CD4-positive, alpha-beta T cell treated with Interleukin-1 beta for 1 hour (primary cell): ENCODE results near the gene SCGB2B2.
A peak's percentile ranks its signal among the peaks of the same experiment; 100 is the strongest.
"Not testable (repeated sequence)": the region's sequence is repeated elsewhere in the genome, so short reads cannot be mapped to it uniquely, and the experiment has no call there.

ENCODE experiments used
- DNase-seq, 2 donors: peaks; one replicate each; pipeline ENCODE4 v3.0.0-alpha.2; 2020 to 2022

The SCGB2B2 gene, protein sequence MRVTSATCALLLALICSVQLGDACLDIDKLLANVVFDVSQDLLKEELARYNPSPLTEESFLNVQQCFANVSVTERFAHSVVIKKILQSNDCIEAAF

DNA sequence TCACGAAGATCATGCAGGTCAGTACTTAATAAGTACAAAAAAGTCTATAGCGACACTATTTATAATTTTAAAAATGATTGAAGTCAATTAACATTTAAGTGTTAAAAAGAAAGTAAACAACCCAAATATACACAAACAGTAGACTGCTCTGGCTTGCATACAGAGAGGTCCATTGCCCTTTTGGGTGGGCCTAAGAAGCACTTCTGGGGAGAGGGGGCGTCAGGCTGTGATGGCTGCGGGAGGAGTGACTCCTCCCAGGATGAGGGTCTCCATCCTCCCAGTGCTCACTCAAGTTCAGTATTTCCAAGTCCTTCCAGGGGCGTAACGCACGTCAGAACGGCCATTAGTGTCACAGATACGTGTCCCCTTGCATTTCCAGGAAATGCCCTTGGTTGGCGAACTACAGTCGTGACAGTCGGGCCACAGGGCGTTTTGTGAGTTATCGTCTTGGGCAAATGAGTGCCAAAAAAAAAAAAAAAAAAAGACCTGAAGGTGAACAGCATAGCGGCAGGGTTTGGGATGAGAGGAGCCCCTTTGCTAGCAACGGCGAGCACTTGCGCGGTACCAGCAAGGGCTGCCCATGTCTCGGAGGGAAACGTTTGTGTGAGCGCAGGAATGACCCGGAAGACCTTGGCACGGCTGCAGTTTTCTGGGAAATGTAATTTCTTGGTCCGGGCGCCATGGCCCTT is at the start of gene SCGB2B2:
TSS of gene SCGB2B2 (minus strand) at position 463 of the 689 bp plus-strand sequence. CDS start 82,596 bp downstream, outside the sequence.
- peak in 1 of 2 donors; percentile 82 for DNase-seq

DNA sequence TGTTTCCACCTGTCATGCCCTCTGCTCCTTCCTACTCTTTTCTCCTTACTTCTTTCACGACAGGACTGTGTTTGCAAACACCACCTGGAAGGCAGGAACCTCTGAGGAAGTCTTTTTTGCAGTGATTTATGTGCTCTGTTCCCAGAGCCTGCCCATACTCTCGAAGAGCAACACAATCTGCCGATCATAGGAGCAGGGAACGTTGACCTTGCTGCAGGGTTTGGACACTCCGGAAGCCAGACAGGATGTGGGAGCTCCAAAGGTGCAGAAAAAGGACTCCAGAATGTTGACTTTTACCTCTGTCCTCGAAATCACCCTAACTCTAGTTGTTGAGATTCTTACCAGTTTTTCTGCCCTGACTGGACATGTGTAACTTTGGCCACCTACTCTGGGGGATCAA is 48.4 kb upstream of the SCGB2B2 start:
- DNase-seq, result no peak

DNA sequence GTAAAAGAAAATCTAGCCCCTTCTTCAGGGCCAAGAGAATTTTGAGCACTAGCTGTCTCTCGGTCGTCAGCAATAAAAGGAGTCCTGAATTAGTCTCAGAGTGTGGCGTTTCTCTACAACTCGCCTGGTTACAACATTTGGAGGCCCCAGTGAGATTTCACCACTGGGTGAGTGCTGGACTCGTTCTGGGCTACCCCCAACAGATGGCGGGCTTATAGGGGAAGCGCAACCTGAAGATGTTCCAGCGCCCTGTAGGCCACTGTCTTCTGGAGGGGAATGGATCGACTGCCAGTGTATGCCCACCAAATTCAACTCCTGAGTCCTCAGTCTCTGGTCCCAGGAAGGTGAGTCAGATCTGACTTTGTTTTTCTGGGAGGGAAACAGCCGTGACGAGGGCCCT is 45.4 kb upstream of the SCGB2B2 start:
- DNase-seq, result no peak

DNA sequence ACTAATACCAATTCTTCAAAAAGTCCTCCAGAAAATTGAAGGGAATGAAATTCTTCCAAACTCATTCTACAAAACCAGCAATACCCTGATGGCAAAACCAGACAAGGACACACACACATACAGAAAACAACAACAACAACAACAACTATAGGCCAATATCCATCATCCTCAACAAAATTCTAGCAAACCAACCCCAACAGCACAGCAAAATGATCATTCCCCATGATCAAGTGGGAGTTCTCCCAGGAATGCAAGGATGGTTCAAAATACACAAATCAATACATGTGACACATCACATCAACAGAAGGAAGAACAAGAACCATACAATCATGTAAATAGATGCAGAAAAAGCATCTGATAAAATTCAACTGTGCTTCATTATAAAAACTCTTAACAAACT is 38.4 kb upstream of the SCGB2B2 start:
- no peak for DNase-seq

DNA sequence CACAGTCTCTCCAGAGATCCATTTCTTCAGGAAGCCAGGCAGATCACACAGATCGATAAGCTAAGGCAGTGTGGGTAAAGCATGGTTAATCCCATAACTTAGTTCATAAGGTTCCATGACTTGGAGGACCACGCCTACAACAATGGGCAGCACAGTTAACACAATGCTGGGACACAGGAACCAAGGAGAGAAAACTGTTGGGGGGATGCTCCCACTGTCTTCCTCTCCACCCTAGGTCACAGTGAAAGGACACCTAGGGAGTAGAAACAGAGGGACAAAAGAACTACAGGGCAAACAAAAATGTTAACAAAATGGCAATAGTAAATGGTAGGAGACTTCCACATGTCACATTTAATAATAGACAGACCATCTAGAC is 36.3 kb upstream of the SCGB2B2 start:
- no peak for DNase-seq

DNA sequence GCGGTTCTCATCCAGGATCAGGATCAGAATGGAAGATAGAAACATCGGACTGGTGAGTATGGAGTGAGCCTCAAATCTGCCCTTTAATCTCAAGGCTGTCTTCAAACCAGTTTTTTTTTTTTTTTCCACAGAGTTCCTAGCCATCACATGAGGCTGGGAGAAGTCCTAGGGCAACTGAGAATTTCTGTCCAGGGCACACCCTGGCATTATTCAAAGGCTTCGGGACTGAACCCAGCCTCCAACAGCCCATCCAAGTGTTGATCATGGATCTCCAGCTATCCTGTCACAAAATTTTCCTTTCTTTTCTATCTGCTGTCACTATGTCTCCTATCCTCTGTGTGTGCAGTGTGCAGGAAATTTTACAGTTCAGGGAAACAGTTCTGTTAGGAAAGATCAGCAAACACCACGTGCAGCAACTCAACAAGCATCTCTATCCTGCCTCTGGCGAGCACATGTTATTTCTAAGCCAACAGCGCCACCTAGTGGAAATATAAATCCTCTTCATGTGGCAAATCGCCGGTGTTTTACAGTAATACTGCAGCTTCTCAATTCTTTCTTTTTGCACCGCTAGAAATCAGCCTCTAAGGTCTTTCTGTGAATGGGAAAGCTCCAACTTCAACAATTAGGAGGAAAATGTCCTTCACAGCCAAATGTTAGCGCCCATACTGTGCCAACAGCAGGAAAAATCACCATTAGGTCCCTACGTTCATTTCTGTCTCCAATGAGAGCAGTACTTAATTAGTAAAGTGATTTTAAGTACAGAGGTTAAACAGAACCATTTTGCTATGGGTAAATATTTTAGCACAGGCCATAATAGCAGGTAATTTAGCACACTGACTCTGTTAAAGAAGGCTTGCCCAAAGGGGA is 35.7 kb upstream of the SCGB2B2 start:
- peak; percentile 57 to 78 for DNase-seq

DNA sequence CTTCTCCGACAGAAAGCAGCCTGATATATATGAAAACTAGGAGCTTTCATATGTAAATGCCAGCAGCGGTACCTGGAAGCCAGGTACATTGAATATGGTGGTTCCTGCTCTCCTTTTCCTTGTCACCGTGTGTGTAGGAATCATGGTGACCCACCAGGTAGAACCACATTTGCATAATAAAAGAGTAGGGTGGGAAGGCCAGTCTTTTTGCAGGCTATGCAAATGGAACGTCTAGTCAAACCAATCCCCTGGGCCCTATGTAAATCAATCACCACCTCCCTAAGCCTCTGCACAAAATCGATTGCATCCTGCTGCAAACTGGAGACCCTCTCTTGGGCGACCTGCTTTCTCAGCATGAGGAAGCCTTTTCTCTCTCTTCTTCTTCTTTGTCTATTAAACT is 34.9 kb upstream of the SCGB2B2 start:
- no peak for DNase-seq

DNA sequence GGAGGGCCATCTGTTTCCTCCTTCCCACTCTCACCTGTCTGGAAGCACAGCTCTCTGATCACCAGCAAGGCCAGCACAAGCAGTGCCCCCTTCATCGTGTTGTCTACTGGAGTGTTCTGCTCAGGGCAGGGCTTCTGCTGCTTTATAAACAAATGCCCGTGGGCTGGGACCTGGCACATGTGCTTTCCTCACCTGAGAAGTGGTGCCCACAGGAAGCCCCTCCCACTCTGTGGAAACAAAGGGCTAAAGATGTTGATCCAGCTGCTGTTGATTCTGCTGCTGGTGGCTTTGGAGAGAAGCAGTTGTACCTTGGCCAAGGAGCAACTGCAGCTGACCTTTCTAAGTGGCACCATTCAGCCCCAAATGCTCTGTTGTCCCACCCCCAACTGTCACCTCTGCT is 30.7 kb upstream of the SCGB2B2 start:
- DNase-seq, result no peak

DNA sequence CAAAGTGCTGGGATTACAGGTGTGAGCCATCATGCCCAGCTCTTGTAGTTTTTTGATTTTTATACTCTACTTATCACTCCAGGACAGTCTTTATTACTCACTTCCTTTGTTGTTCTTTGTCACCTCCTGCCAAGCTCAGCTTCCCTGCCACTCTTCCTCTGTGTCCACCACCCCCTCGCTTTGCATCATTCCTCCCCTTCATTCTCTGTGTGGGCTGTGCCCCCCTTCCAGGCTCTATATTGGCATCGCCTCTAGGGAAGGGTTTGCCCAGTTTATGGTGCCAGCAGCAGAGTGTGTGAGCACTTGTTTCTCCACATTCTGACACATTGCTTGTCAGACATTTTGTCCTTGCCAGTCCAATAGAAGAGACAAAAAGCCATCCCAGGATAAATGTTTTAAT is 15.6 kb upstream of the SCGB2B2 start:
- DNase-seq, result no peak

DNA sequence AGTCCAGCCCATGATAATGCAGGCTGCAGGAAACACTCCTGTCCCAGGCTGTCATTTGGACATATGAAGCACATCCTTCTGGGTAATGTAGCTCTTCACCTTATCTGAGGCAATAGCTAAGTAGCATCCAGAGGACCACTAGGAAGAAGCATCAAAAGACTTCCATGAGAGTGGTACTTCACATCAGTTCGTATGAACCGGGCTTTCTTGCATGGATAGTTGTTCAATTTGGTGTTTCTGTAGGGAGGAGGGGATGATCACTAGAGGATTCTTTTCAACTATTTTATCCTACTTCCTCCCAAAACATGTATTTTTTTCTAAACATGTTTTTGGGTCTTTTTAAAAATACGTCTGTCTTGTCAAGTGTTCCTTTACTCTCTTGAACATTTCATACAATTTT is 13.4 kb upstream of the SCGB2B2 start:
- no peak for DNase-seq

DNA sequence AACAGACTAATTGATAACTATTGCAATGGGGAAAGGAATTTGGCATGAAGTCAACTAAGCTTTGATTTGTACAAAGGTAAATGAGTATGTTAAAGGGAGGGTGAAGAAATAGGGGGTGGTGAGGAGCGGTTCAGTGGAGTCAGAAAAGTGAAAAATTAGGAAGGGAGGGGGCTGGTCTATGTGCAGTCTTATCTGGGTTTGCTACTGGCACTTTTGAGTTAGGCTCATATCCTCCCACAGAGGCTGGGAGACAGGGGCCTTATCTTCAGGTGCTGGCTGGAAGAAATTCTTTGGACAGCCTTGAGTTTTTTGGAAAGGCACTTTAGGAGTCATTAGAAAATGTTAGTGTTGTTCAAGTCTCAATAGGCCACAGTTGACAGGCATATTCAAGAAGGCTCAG is 11.6 kb upstream of the SCGB2B2 start:
- no peak for DNase-seq

DNA sequence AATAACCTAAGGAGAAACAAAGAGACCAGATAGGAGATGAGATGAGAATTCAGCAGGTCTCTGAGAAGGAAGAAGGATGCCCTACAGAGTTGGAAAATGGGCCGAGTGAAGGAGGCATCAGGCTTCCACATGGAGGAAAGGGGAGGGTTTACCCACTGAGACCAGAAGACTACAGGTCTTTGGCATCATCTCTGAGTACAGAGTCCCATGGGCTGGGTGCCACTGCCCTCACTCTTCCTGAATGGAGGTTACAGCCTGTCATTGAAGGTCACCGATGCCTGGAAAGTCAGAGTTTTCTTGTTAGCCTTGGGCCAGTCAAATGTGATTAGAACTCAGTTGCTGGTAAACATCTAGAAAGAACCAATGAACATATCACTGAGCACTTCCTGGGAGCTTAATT is 10.4 kb upstream of the SCGB2B2 start:
- no peak for DNase-seq

DNA sequence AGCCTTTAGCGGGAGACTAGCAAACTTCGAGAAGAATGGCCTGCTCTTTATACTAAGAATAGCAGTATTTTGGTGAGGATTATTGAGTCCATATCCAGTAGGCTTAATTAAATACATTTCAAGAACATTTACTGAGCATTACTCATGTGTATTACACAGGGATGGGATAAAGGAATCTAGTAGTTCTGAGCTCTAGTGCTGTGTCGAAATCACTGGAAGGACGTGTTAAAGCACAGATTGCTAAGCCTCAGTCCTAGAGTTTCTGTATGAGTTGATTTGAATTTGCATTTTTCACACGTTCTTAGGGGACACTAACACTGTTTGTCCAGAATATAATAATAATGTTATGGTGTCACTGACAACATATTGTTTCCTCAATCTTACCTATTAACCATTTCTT is 9.5 kb upstream of the SCGB2B2 start:
- no peak for DNase-seq

DNA sequence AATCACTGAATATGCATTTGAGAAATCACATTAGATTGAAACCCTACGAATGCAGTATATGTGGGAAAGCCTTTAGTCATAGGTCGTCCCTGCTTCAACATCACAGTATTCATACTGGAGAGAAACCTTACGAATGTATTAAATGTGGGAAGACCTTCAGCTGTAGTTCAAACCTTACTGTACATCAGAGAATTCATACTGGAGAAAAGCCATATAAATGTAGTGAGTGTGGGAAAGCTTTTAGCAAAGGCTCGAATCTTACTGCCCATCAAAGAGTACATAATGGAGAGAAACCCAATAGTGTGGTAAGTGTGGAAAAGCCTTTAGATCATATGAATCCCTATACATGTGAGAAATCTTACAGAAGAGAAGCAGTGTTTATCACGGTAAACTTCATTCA is 8.3 kb upstream of the SCGB2B2 start:
- not testable (repeated sequence) for DNase-seq

DNA sequence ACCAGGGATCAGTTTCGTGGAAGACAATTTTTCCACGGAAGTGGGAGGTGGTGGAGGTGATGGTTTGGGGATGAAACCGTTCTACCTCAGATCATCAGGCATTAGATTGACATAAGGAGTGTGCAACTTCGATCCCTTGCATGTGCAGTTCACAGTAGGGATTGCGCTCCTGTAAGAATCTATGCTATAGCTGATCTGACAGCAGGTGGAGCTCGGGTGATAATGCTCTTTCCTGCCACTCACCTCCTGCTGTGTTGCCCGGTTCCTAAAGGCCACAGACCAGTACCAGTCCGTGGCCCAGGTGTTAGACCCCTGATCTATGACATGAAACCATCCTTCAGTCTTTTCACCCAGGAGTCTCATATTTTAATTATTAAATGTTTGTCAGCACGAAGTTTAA is 4.5 kb upstream of the SCGB2B2 start:
- DNase-seq, result no peak

DNA sequence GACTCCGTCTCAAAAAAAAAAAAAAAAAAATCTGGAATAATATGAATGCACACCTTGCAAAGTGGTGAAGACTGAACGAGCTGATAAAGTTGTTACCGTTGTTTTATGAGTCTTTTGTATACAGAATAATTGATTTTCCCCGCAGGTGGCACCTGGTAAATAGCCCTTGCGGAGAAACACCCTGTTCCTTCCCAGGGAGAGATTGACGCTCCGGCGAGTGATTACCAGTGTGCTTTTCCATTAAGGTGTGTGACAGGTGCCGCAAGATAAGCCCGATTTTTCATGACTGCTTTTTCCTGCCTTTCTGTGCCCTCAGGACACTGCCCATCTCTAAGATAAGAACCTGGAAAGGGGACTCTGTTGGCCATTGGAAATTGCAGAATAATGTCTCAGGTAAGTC is 1.5 kb upstream of the SCGB2B2 start:
- no peak for DNase-seq

DNA sequence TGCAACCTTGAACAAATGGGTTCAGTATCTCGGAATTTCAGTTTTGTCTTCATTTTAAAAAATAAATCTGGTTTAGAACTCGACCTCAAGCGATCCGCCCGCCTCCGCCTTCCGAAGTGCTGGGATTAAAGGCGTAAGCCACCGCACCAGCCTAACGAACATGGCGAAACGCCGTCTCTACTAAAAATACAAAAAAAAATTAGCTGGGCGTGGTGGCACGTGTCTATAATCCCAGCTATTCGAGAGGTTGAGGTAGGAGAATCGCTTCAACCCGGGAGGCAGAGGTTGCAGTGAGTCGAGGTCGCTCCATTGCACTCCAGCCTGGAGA is 1.1 kb upstream of the SCGB2B2 start:
- DNase-seq, result no peak

DNA sequence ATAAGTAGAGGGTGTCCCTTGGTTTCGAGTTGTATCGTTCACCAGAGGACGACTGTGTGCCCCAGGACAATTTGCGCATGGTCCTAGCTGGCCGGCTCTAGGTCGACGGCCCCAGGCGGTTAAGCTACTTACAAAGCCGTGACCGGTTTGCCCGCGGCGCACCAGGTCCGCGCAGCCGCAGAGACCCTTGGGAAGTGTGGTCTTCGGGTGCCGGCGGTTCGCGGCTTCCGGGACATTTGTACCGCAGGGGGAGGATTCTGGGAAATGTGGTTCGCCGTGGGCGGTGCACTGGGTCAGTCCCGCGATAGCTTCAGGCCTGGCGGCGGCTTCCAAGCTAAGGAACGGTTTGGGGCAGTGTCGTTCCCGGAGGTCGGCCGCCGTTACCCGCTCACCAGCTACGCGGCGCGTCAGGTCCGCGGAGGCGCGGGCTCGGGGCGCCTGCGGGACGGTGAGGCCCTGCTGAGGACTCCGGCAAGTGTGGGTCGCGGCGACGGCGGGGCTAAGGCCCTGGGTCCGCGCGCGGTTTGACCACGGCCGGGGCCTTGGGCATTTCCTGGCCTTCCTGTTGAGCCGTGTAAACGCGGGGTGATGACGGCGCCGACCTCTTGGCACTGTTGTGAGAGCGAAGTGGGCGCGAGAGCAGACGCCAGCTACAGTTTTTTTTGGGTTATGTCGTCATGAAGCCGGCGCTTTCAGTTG is 576 bp upstream of the SCGB2B2 start, which contains the start of gene ZNF302:
TSS of gene ZNF302 (plus strand) at position 293 of the 699 bp plus-strand sequence. CDS start 1,127 bp downstream, outside the sequence.
- DNase-seq, result peak; percentile 93 to 94

DNA sequence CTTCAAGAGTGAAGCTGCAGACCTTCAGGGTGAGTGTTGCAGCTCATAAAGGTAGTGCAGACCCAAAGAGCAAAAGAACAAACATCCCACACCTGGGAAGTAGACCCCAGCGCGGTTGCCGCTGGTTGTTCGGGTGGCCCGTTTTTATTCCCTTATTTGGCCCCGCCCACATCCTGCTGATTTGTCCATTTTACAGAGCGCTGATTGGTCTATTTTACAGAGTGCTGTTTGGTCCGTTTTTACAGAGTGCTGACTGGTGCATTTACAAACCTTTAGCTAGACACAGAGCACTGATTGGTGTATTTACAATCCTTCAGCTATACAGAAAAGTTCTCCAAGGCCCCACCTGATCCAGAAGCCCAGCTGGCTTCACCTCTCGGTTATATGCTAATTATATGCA is 1.0 kb downstream of the SCGB2B2 start:
- DNase-seq, result no peak

DNA sequence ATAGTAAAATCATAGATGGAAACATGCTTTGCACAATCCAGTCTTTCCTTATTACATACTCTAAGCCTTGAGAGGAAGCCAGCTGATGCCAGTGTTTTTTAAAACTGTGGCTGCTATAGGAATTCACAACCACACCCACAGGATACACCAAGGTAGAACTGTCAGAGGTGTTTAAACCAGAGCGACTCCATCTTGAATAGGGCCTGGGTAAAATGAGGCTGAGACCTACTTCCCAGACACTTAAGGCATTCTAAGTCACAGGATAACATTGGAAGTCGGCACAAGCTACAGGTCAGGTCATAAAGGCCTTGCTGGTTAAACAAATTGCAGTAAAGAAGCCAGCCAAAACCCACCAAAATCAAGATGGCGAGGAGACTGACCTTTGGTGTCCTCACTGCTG is 1.7 kb downstream of the SCGB2B2 start:
- no peak for DNase-seq

DNA sequence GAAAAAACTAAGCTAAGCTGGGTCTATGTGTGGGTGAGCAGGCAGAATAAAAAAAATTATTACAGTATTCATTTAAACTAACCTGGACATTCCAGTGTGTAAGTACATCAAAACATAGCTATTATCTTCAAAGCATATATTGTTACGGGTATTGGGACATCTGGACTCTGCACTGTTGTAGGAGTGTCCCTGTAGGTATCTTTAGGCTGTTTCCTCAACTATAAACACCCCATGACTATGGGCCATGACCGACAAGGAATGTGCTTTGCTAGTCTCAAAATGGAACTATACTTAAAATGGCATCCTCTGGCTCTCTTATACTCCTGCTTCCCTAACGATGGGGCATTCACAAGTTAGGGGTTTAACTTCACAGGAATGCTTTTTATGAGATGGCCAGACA is 3.4 kb downstream of the SCGB2B2 start:
- DNase-seq, result no peak

DNA sequence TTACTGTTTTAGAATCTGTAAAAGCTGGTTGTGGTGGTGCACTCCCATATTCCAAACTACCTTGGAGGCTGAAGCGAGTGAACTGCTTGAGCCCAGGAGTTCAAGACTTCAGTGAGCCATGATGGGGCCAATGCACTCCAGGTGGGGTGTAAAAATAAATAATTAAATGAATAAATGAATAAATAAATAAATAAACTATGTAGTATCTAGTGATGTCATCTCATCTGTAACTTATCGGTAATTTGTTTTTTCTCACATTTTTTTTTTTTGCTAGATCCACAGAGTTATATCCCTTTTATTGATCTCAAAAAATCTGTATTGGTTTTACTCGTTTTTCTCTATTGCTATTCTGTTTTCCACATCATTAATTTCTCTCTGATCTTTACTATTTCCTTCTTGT is 5.0 kb downstream of the SCGB2B2 start:
- no peak for DNase-seq

DNA sequence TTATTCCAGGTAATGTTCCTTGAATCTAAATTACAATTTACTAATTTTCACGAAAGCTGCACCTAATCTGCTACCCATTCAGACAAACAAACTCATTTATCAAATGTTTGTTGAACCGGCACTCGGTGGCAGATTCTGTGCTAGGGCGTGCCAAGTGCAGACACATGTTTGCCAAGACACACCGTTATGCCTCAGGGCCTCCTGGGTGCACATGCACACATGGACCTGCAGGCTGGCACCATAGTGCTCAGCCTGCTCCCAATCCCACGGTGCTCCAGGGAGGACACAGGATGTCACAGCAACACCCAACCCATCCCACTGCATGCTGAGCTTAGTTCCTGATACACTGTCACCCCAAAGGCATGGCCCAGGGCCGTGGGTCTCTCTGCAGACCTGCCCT is 7.7 kb downstream of the SCGB2B2 start:
- DNase-seq, result no peak

DNA sequence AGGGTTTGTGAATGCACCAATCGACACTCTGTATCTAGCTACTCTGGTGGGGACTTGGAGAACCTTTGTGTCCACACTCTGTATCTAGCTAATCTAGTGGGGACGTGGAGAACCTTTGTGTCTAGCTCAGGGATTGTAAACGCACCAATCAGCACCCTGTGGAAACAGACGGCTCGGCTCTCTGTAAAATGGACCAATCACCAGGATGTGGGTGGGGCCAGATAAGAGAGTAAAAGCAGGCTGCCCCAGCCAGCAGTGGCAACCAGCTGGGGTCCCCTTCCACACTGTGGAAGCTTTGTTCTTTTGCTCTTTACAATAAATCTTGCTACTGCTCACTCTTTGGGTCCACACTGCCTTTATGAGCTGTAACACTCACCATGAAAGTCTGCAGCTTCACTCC is 8.3 kb downstream of the SCGB2B2 start:
- not testable (repeated sequence) for DNase-seq
